ENCODE results near the gene PTGR2. TPM values are rescaled to one million over a fixed set of nuclear protein-coding genes. Genes with fewer than 3 reads are reported as not detected.
"Not testable (repeated sequence)": the region's sequence is repeated elsewhere in the genome, so short reads cannot be mapped to it uniquely, and the experiment has no call there.

PTGR2 gene
- total RNA-seq, 5 donors from 2014 or later (not counting 1 experiment from before 2014, with no cell fraction given), result 1.3 to 3.5 (median 2.9) TPM

DNA sequence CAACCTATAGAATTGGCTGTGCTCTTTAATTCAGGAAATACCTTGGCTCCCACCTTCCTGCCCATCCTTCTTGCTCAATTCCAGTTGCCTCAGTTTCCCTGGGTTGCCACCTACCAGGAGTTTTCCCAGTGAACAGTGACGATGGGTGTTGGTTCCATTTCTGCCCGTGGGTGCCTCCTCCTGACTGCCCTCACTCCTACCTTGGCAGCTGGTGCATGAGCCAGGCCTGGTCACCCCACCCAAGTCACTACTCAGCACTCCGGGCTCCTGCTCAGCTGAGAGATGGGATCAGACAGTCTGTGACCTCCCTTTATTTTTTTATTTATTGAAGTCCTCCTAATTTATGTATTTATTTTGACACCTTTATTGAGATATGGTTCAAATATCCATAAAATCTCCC lies 31.0 kb upstream of the PTGR2 start:
- Histone ChIP-seq H3K4me3 (ENCODE audit: control insufficient read depth in 1 of 2, extremely low read depth in 1 of 2, low read length in 1 of 2) (no peak overlapping the region), H3K27ac (ENCODE audit: low read length) (no peak overlapping the region), H3K9me3 (no peaks in the 10 kb centered on the region), H3K36me3 (ENCODE audit: control insufficient read depth in 2 of 2, extremely low read depth in 1 of 2, insufficient read depth in 1 of 2, low read length in 1 of 2) (no peaks in the 10 kb centered on the region), H3K4me1 (ENCODE audit: control insufficient read depth in 1 of 2, extremely low read depth in 1 of 2, insufficient read depth in 2 of 2, low read length in 2 of 2) (no peaks in the 10 kb centered on the region), H3K27me3 (replicated peaks in 1 of 2; ENCODE audit: control insufficient read depth in 2 of 2, extremely low read depth in 1 of 2, insufficient read depth in 2 of 2, low read length in 1 of 2) (peaks cover 0 to 2% of the 10 kb centered on the region in 2 experiments)
- ChIA-PET POLR2A (interaction anchor here in 1 of 2 donors (0.5 kb wide), 1 partner anchor 12 kb away, joined by 5 read pairs; no protein-coding TSS in a partner anchor), CTCF (no interaction called here)
- H3K27ac Mint-ChIP-seq, result no peak overlapping the region
- no peaks in the 10 kb centered on the region for H3K36me3 Mint-ChIP-seq
- no peak overlapping the region for H3K4me3 Mint-ChIP-seq
- WGBS (ENCODE audit: insufficient coverage), result 63% methylated on average over 2 of the region's 3 CpGs
- no peaks in the 10 kb centered on the region for H3K9me3 Mint-ChIP-seq
- DNase-seq, result no peak
- H3K4me1 Mint-ChIP-seq, result peaks cover 0 to 12% (median 2%) of the 10 kb centered on the region in 3 donors
- H3K27me3 Mint-ChIP-seq, result no peaks in the 10 kb centered on the region
- no peak for ATAC-seq (replicated peaks in 1 of 4)

DNA sequence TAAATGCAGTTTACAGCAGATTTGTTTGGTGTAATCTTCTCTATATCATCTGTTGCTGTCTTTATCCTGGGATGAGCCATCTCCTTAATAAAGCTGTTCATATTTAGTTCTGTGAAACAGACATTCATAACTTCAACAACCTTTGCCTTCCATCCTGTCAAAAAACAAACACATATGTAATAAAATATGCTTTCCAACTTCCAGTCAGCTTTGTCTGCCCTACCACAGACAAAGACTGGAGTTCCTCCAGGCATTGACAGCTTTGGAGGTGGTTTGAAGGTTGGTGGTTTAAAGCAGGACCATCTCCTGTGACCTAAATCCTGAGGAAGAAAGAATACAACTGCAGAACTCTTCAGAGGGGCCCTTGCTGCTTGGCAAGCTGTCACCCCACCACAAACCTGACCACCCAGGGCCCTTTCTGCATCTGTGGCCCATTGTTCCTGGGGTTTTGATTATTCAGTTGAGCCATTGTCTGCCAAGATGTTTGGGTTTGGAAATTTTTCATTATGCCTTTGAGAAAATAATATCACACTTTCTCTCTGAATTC lies 28.2 kb upstream of the PTGR2 start:
- H3K4me3 ChIP-seq (ENCODE audit: control insufficient read depth in 1 of 2, extremely low read depth in 1 of 2, low read length in 1 of 2), result no peak overlapping the region
- ATAC-seq (replicated peaks in 1 of 4), result no peak
- no peak overlapping the region for H3K4me3 Mint-ChIP-seq
- POLR2A ChIA-PET, result interaction anchor here in 1 of 2 donors (0.8 kb wide), 1 partner anchor 36 kb away, joined by 3 read pairs; no protein-coding TSS in a partner anchor
- H3K27me3 ChIP-seq (replicated peaks in 1 of 2; ENCODE audit: control insufficient read depth in 2 of 2, extremely low read depth in 1 of 2, insufficient read depth in 2 of 2, low read length in 1 of 2), result peaks cover 0 to 2% of the 10 kb centered on the region in 2 experiments
- H3K4me1 Mint-ChIP-seq, result peaks cover 0 to 5% (median 3%) of the 10 kb centered on the region in 3 donors
- H3K27ac Mint-ChIP-seq, result no peak overlapping the region
- no peaks in the 10 kb centered on the region for H3K9me3 ChIP-seq
- CTCF ChIA-PET, result interaction anchor here (0.9 to 6.6 kb wide), 3 partner anchors 53 to 94 kb away, joined by 3 to 67 read pairs (median 44); no protein-coding TSS in a partner anchor
- no peaks in the 10 kb centered on the region for H3K36me3 Mint-ChIP-seq
- H3K9me3 Mint-ChIP-seq, result no peaks in the 10 kb centered on the region
- no peaks in the 10 kb centered on the region for H3K36me3 ChIP-seq (ENCODE audit: control insufficient read depth in 2 of 2, extremely low read depth in 1 of 2, insufficient read depth in 1 of 2, low read length in 1 of 2)
- no peak for DNase-seq
- H3K27me3 Mint-ChIP-seq, result no peaks in the 10 kb centered on the region
- H3K27ac ChIP-seq (ENCODE audit: low read length), result no peak overlapping the region
- no peaks in the 10 kb centered on the region for H3K4me1 ChIP-seq (ENCODE audit: control insufficient read depth in 1 of 2, extremely low read depth in 1 of 2, insufficient read depth in 2 of 2, low read length in 2 of 2)

DNA sequence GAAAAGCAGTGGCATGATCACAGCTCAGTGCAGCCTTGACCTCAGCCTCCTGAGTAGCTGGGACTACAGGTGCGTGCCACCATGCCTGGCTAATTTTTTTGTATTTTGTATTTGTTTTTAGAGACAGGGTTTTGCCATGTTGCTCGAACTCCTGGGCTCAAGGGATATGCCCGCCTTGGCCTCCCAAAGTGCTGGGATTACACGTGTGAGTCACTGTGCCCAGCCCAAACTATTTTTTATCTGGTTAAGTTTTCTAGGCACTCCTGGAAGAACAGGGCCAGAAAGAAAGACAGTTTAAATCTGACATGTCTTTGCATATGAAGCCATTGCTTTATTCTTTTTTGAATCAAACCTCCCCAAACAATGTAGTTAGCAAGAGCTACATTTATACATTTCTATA lies 27.5 kb upstream of the PTGR2 start:
- Histone ChIP-seq H3K4me3 (ENCODE audit: control insufficient read depth in 1 of 2, extremely low read depth in 1 of 2, low read length in 1 of 2) (no peak overlapping the region), H3K27me3 (replicated peaks in 1 of 2; ENCODE audit: control insufficient read depth in 2 of 2, extremely low read depth in 1 of 2, insufficient read depth in 2 of 2, low read length in 1 of 2) (no peaks in the 10 kb centered on the region), H3K36me3 (ENCODE audit: control insufficient read depth in 2 of 2, extremely low read depth in 1 of 2, insufficient read depth in 1 of 2, low read length in 1 of 2) (no peaks in the 10 kb centered on the region), H3K9me3 (no peaks in the 10 kb centered on the region), H3K4me1 (ENCODE audit: control insufficient read depth in 1 of 2, extremely low read depth in 1 of 2, insufficient read depth in 2 of 2, low read length in 2 of 2) (no peaks in the 10 kb centered on the region), H3K27ac (ENCODE audit: low read length) (no peak overlapping the region)
- H3K27me3 Mint-ChIP-seq, result no peaks in the 10 kb centered on the region
- WGBS (ENCODE audit: insufficient coverage), result 96% methylated on average over 4 of the region's 4 CpGs
- H3K27ac Mint-ChIP-seq, result no peak overlapping the region
- H3K9me3 Mint-ChIP-seq, result no peaks in the 10 kb centered on the region
- DNase-seq (no peak), ATAC-seq (replicated peaks in 1 of 4) (no peak)
- peaks cover 0 to 5% (median 3%) of the 10 kb centered on the region in 3 donors for H3K4me1 Mint-ChIP-seq
- H3K4me3 Mint-ChIP-seq, result no peak overlapping the region
- CTCF ChIA-PET, result interaction anchor here (6.2 to 6.6 kb wide), 2 partner anchors 94 to 95 kb away, joined by 44 to 67 read pairs; no protein-coding TSS in a partner anchor
- POLR2A ChIA-PET, result interaction anchor here in 1 of 2 donors (0.6 kb wide), 1 partner anchor 36 kb away, joined by 5 read pairs; no protein-coding TSS in a partner anchor
- no peaks in the 10 kb centered on the region for H3K36me3 Mint-ChIP-seq

DNA sequence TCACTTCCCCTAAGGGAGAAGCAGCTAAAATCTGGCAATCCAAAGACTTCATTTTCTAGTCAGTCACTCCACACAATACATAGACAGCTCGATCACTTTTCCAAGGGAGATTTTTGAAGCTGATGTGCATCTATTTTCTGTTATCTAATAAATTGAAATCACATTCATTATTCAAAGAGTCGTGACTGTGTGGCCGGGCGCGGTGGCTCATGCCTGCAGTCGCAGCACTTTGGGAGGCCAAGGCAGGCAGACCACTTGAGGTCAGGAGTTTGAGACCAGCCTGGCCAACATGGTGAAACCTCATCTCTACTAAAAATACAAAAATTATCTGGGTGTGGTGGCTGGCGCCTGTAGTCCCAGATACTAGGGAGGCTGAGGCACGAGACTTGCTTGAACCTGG lies 27.1 kb upstream of the PTGR2 start:
- DNase-seq, result no peak
- Mint-ChIP-seq H3K36me3 (no peaks in the 10 kb centered on the region), H3K27me3 (no peaks in the 10 kb centered on the region), H3K4me3 (no peak overlapping the region), H3K9me3 (no peaks in the 10 kb centered on the region), H3K4me1 (peaks cover under 1 to 5% (median 4%) of the 10 kb centered on the region in 3 donors), H3K27ac (no peak overlapping the region)
- POLR2A ChIA-PET, result interaction anchor here in 1 of 2 donors (0.6 kb wide), 1 partner anchor 36 kb away, joined by 5 read pairs; no protein-coding TSS in a partner anchor
- Histone ChIP-seq H3K27me3 (replicated peaks in 1 of 2; ENCODE audit: control insufficient read depth in 2 of 2, extremely low read depth in 1 of 2, insufficient read depth in 2 of 2, low read length in 1 of 2) (no peaks in the 10 kb centered on the region), H3K36me3 (ENCODE audit: control insufficient read depth in 2 of 2, extremely low read depth in 1 of 2, insufficient read depth in 1 of 2, low read length in 1 of 2) (no peaks in the 10 kb centered on the region), H3K4me3 (ENCODE audit: control insufficient read depth in 1 of 2, extremely low read depth in 1 of 2, low read length in 1 of 2) (no peak overlapping the region), H3K4me1 (ENCODE audit: control insufficient read depth in 1 of 2, extremely low read depth in 1 of 2, insufficient read depth in 2 of 2, low read length in 2 of 2) (no peaks in the 10 kb centered on the region), H3K27ac (ENCODE audit: low read length) (no peak overlapping the region), H3K9me3 (no peaks in the 10 kb centered on the region)
- CTCF ChIA-PET, result interaction anchor here (1.4 to 6.6 kb wide), 5 partner anchors 42 to 101 kb away, joined by 3 to 67 read pairs (median 5); no protein-coding TSS in a partner anchor
- WGBS (ENCODE audit: insufficient coverage), result 95% methylated on average over 4 of the region's 8 CpGs
- no peak for ATAC-seq (replicated peaks in 1 of 4)

DNA sequence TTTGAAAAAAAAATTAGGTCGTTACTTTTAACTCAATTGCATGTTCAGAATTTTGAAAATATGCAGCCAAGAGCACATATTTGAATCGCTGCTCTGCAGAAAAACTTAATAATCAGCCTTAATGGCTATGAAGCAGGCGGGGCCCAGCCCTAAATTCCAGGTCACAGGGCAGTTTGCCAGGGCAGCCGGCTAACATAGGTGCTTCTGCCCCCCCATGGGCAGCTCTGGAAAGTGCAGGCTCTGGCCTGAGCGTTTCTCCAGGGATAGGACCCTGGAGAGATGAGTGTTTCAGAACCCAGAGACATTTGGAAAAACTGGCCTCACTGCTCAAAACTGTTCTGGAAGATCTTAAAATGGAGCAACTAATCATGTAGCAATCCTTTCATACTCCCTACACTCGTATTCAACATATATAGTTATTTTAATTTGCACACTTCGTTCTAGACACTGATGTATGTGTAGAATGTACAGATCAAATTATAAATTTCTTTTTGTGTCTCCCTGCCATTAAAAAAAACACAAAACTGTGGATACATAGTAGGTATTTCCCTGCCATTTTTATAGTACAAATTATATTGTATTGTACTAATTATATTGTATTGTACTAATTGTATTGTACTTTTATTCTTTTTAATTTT lies 26.0 kb upstream of the PTGR2 start:
- no peak overlapping the region for H3K4me3 ChIP-seq (ENCODE audit: control insufficient read depth in 1 of 2, extremely low read depth in 1 of 2, low read length in 1 of 2)
- Mint-ChIP-seq H3K27ac (peak overlapping the region in 1 of 2 donors; percentile 44), H3K27me3 (no peaks in the 10 kb centered on the region), H3K9me3 (no peaks in the 10 kb centered on the region), H3K36me3 (no peaks in the 10 kb centered on the region), H3K4me3 (no peak overlapping the region), H3K4me1 (peaks cover 5 to 10% (median 5%) of the 10 kb centered on the region in 3 donors)
- no peak overlapping the region for H3K27ac ChIP-seq (ENCODE audit: low read length)
- WGBS (ENCODE audit: insufficient coverage), result 5% methylated on average over 4 of the region's 7 CpGs
- ChIA-PET POLR2A (no interaction called here), CTCF (interaction anchor here (0.5 to 6.6 kb wide), 8 partner anchors 41 to 531 kb away, joined by 3 to 67 read pairs (median 3); no protein-coding TSS in a partner anchor)
- H3K27me3 ChIP-seq (replicated peaks in 1 of 2; ENCODE audit: control insufficient read depth in 2 of 2, extremely low read depth in 1 of 2, insufficient read depth in 2 of 2, low read length in 1 of 2), result no peaks in the 10 kb centered on the region
- H3K9me3 ChIP-seq, result no peaks in the 10 kb centered on the region
- ATAC-seq (replicated peaks in 1 of 4) (peak; percentile 94 to 99 (median 98)), DNase-seq (peak; percentile 34 to 87 (median 73))
- H3K36me3 ChIP-seq (ENCODE audit: control insufficient read depth in 2 of 2, extremely low read depth in 1 of 2, insufficient read depth in 1 of 2, low read length in 1 of 2), result no peaks in the 10 kb centered on the region
- H3K4me1 ChIP-seq (ENCODE audit: control insufficient read depth in 1 of 2, extremely low read depth in 1 of 2, insufficient read depth in 2 of 2, low read length in 2 of 2), result no peaks in the 10 kb centered on the region

DNA sequence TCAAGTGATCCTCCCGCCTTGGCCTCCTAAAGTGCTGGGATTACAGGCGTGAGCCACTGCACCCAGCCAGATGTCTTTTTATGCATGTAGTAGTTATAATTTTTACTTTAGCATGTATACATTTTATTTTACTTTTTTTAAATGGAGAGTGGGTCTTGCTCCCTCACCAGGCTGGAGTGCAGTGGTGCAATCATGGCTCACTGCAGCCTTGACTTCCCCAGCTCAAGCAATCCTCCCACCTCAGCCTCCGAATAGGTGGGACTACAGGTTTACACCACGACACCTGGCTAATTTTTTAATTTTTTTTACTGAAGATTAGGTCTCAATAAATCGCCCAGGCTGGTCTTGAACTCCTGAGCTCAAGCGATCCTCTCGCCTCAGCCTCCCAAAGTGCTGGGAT lies 24.4 kb upstream of the PTGR2 start:
- WGBS (ENCODE audit: insufficient coverage), result 75% methylated on average over 2 of the region's 7 CpGs
- CTCF ChIA-PET, result interaction anchor here (0.6 to 6.6 kb wide), 9 partner anchors 10 to 1235 kb away, joined by 3 to 67 read pairs (median 4); no protein-coding TSS in a partner anchor
- H3K27ac Mint-ChIP-seq; H3K27me3 ChIP-seq (replicated peaks in 1 of 2; ENCODE audit: control insufficient read depth in 2 of 2, extremely low read depth in 1 of 2, insufficient read depth in 2 of 2, low read length in 1 of 2); H3K27me3 Mint-ChIP-seq; H3K9me3 Mint-ChIP-seq; H3K36me3 ChIP-seq (ENCODE audit: control insufficient read depth in 2 of 2, extremely low read depth in 1 of 2, insufficient read depth in 1 of 2, low read length in 1 of 2); H3K36me3 Mint-ChIP-seq; POLR2A ChIA-PET; H3K4me3 ChIP-seq (ENCODE audit: control insufficient read depth in 1 of 2, extremely low read depth in 1 of 2, low read length in 1 of 2); H3K27ac ChIP-seq (ENCODE audit: low read length); H3K4me3 Mint-ChIP-seq; H3K4me1 ChIP-seq (ENCODE audit: control insufficient read depth in 1 of 2, extremely low read depth in 1 of 2, insufficient read depth in 2 of 2, low read length in 2 of 2); DNase-seq; ATAC-seq (replicated peaks in 1 of 4); H3K9me3 ChIP-seq: not testable (repeated sequence)
- H3K4me1 Mint-ChIP-seq, result peaks cover 5 to 10% (median 5%) of the 10 kb centered on the region in 3 donors
